AG04450 (cell line): ENCODE measurements around the gene EI24. TPM values are rescaled to one million over a fixed set of nuclear protein-coding genes. Genes with fewer than 3 reads are reported as not detected.

Experiments used
- CTCF ChIA-PET: fragments of 300-600, 350-600 bp; formaldehyde crosslinking; extraction: SDS; loops from one replicate; lab custom pipeline; 2022; ENCODE audit warnings: antibody characterized with exemption, inconsistent platforms; lab: Charles Lee
- POLR2A ChIA-PET: fragments of 350-600 bp; formaldehyde crosslinking; extraction: SDS; loops from one replicate; lab custom pipeline; 2021; ENCODE audit warnings: antibody characterized with exemption, inconsistent platforms; lab: Yijun Ruan, JAX
- DNase-seq: peaks from one replicate; pipeline ENCODE4 v3.0.0-alpha.2; 2011; ENCODE audit warnings: low read depth, low spot score
- H3K27ac ChIP-seq: one replicate; pipeline ENCODE4 v1.5.1; 2012; ENCODE audit warnings: low read depth, low read length, control low read depth
- H3K27me3 ChIP-seq: one replicate; pipeline ENCODE4 v1.6.0; 2012; ENCODE audit warnings: low read length; ENCODE audit not compliant: control insufficient read depth, insufficient read depth
- H3K4me3 ChIP-seq: 2 replicates; pipeline ENCODE4 v1.5.1; 2011; ENCODE audit warnings: mild to moderate bottlenecking, low read depth, low read length, control low read depth
- H3K9me3 ChIP-seq: 2 replicates; pipeline ENCODE4 v1.5.1; 2012; ENCODE audit warnings: low read length; ENCODE audit not compliant: control insufficient read depth, insufficient read depth
- polyA plus RNA-seq: library from polyadenylated mRNA; depleted of rRNA; stranded (reverse); fragments of >200 nt; gene quantifications from 2 replicates; pipeline ENCODE4 v1.2.3, GENCODE V29; 2011
- TF ChIP-seq, protein P1 (sequence below): IDR thresholded peaks from 2 replicates; pipeline ENCODE4 v1.5.1; 2011; ENCODE audit warnings: low read depth, low read length, control low read depth, inconsistent platforms

The EI24 gene
- polyA plus RNA-seq, 1 experiment = 150 TPM

DNA sequence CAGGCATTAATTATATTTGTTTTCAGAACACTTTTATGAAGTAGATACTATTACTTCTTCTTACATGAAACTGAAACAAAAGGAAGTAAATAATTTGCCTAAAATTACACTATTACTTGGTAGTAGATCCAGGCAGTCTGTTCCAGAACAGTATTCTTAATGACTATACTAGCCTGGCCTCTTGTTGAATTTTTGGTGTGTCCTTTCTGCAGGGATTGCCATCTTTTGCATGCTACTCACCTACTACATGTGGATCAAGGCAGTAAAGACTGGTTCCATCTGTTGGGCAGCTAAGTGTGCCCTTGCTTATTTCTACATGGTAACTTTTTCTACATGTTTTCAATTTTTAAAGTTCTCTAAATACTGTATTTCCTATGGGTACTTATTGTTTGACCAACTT lies 36.1 kb downstream of the EI24 start:
- DNase-seq = no peak
- H3K27ac ChIP-seq = no peak overlapping the region
- H3K4me3 ChIP-seq = no peak overlapping the region
- TF ChIP-seq, protein P1, sequence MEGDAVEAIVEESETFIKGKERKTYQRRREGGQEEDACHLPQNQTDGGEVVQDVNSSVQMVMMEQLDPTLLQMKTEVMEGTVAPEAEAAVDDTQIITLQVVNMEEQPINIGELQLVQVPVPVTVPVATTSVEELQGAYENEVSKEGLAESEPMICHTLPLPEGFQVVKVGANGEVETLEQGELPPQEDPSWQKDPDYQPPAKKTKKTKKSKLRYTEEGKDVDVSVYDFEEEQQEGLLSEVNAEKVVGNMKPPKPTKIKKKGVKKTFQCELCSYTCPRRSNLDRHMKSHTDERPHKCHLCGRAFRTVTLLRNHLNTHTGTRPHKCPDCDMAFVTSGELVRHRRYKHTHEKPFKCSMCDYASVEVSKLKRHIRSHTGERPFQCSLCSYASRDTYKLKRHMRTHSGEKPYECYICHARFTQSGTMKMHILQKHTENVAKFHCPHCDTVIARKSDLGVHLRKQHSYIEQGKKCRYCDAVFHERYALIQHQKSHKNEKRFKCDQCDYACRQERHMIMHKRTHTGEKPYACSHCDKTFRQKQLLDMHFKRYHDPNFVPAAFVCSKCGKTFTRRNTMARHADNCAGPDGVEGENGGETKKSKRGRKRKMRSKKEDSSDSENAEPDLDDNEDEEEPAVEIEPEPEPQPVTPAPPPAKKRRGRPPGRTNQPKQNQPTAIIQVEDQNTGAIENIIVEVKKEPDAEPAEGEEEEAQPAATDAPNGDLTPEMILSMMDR = no peak
- POLR2A ChIA-PET = interaction anchor here (1.4 kb wide), 1 partner anchor 12 kb away, joined by 3 read pairs; the partner anchor contains the start of gene STT3A
- CTCF ChIA-PET = no interaction called here
- H3K27me3 ChIP-seq = no peaks in the 10 kb centered on the region
- no peaks in the 10 kb centered on the region for H3K9me3 ChIP-seq

DNA sequence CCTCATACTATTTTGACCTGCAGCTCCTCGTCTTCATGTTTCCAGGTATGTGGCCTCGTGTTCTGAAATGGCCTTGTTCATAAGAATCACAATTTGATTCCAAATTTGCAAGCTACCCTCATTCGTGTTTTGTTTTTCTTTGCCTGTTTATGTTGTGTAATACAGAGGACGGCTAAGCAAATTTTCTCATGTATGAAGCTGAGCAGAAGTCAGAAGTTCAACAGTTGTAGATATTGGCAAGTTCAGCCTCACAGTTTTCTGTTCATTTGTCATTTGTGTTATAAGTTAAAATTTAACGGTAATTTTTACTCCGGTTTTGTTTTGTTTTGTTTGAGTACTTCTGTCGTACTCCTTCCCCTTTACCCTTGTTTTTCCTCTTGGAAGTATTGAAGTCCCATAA lies 40.3 kb downstream of the EI24 start:
- TF ChIP-seq, protein P1 = no peak
- Histone ChIP-seq H3K4me3 (no peak overlapping the region), H3K27ac (no peak overlapping the region), H3K27me3 (no peaks in the 10 kb centered on the region), H3K9me3 (no peaks in the 10 kb centered on the region)
- ChIA-PET POLR2A (no interaction called here), CTCF (no interaction called here)
- DNase-seq = no peak

DNA sequence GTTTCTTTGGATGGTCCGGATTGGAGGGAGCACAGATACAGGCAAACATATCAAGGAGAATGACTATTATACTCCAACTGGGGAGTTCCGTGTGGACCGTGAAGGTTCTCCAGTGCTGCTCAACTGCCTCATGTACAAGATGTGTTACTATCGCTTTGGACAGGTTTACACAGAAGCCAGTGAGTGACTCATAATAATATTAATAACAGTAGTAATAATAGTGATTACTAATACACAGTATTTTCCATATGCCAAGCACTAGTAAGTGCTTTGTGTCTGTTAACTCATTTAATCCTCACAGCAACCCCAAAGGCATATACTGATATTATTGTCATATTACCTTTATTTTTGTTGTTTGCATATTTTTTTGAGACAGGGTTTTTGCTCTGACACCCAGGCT lies 49.1 kb downstream of the EI24 start:
- DNase-seq = no peak
- no peak overlapping the region for H3K4me3 ChIP-seq
- TF ChIP-seq, protein P1 = no peak
- H3K27ac ChIP-seq = no peak overlapping the region
- ChIA-PET POLR2A (no interaction called here), CTCF (no interaction called here)
- no peaks in the 10 kb centered on the region for H3K27me3 ChIP-seq
- H3K9me3 ChIP-seq = no peaks in the 10 kb centered on the region

DNA sequence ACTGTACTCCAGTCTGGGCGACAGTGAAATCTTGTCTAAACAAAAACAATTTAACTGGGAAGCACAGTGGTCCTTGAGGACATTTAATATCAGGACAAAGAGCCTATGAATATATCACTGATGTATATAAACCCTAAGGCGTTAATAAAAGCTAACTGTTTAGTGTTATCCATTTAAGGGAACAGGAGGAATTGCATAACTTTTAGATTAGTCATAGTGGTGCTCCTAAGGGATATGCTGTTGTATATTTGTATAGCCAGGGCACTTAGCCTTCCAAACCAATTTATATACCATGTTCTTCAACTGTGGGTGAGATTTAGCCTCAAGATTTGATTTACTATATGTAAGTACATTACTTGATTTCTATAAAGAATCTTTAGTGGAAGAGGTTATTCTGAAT lies 52.7 kb downstream of the EI24 start:
- no peak overlapping the region for H3K27ac ChIP-seq
- TF ChIP-seq, protein P1 = no peak
- H3K9me3 ChIP-seq = no peaks in the 10 kb centered on the region
- DNase-seq = no peak
- ChIA-PET POLR2A (no interaction called here), CTCF (interaction anchor here (0.7 to 1.3 kb wide), 3 partner anchors 33 to 253 kb away, joined by 3 read pairs; no protein-coding TSS in a partner anchor)
- no peak overlapping the region for H3K4me3 ChIP-seq
- H3K27me3 ChIP-seq = no peaks in the 10 kb centered on the region

DNA sequence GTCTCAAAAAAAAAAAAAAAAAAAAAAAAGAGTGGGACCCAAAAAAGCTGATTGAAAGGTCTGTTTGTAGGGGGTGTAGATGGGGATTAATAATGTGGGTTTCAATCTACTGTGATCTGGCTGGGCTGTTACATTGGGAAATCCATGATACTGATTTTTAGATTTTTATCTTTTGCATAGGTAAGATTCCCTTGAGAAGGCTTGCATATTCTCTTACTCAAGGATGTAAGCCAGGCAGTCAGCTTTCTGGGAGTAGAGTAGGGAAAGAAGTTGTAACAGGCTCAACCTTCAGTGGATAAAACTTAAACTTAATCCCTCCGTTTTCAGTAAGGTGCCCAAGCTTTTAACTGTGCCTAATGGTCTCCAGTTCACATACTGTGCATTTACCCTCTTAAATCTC lies 53.8 kb downstream of the EI24 start:
- TF ChIP-seq, protein P1 = no peak
- no peak for DNase-seq
- H3K4me3 ChIP-seq = no peak overlapping the region
- POLR2A ChIA-PET = no interaction called here
- H3K27me3 ChIP-seq = no peaks in the 10 kb centered on the region
- no peaks in the 10 kb centered on the region for H3K9me3 ChIP-seq
- H3K27ac ChIP-seq = no peak overlapping the region
- CTCF ChIA-PET = no interaction called here
